GM18861 (cell line): ENCODE results near the gene KCNK10.

ENCODE experiments used
- ATAC-seq: cut with Tn5 transposase; IDR thresholded peaks from one replicate; pipeline ENCODE4 v1.9.1; 2021; ENCODE audit not compliant: unreplicated experiment

Gene KCNK10

DNA sequence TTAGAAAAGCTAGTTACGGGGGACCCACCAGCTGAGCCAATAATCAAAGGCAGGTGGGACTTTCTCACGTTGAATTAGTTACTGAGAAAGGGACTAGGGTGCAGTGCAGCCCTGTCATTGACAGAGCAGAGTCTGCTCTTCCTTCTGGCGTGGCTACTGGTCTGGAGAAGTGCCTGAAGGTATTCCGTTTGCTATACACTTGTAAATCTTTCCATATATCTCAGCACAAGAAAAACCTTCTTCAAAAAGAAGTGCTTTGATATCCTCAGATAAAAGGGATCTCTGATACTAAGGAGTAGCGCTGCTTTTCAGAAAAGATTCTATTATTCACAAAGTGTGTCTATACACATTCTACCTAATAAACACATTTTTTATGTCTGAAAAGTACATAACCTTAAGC, 91.5 kb downstream of the KCNK10 start:
- no peak for ATAC-seq

DNA sequence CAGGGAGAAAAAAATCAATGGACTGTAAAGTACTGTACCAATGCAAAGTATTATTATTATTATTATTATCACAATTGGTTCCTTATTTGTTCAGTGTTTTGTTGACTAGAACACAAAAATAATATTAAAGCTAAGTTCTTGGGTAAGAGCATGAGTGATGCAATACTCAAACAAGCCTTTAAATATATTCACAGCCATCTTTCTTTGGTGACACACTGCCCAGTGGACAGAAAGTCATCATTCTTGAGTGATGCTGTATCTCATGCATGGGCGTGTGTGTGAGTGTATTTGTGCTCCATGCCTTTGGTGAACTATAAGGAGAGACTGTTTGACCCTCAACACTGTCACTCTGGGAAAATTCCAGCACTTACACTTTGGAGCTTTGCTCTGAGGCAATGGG, 93.6 kb downstream of the KCNK10 start:
- ATAC-seq, result no peak

DNA sequence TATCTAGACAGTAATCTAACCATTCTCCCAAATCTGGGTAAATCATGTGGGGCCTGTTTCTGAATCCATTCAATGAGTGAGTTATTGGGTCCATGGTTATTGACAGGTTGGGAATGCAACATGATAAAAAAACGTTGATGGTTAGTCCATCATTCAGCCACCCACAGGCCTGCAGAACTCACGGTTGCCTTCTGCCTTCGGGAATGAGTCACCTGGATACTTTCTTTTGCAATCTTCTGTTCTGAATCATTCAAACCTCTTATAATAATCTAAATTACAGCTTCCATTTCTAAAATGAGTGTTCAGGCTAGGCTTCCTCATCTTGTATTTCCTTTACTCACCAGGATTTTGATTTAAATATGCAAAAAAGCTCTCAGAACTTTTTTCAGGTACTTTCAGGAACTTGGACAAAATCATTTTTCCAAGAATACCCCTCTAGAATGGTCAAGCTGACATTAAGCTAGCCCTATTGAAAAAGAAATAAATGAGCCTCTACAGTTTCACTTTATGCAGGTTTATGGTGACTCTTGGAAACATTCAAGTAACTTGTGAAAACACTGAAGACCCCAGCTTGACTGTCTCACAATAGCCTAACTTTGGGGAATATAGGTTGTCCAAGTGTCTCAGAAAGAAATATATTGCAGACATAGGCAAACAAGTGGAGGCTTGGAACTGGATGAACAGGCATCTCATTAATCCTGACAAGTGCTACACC, 94.4 kb downstream of the KCNK10 start:
- ATAC-seq, result no peak

DNA sequence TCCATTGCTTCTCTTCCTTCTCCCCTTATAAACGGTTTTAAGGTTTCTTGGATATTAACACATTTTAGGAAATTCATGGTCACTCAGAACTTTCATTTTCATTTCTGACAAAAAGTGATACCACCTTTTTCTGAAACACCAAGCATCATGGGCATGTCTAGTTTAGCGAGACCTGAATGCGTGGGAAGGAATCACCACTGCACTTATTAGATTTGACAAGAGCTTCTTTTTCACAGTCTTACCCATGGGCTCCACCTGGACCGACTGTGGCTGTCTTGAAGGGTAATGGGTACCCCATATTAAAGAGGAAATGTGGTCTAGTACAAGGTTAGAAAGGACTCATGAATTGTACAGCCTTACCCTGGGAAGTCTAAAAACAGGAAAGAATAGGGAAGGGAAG, 95.4 kb downstream of the KCNK10 start:
- no peak for ATAC-seq

DNA sequence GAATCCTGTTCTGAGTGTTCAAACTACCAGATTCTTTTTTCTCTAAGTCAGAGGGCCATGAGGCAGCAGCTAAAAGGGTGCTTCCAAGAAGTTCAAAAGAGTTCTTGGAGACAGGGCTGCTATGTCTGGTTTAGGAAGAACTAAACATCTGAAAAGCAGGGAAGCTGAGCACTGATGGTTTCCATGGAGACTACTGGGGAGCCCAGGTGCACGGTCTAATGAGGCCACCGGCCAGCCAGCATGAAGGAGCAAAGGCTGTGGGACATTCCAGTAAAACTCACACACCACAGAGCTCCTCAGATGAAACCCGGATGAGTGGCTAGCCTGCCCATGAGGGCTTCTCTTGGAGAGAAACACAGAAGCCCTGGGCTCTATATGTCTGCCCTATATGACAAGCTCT, 97.3 kb downstream of the KCNK10 start:
- ATAC-seq, result no peak

DNA sequence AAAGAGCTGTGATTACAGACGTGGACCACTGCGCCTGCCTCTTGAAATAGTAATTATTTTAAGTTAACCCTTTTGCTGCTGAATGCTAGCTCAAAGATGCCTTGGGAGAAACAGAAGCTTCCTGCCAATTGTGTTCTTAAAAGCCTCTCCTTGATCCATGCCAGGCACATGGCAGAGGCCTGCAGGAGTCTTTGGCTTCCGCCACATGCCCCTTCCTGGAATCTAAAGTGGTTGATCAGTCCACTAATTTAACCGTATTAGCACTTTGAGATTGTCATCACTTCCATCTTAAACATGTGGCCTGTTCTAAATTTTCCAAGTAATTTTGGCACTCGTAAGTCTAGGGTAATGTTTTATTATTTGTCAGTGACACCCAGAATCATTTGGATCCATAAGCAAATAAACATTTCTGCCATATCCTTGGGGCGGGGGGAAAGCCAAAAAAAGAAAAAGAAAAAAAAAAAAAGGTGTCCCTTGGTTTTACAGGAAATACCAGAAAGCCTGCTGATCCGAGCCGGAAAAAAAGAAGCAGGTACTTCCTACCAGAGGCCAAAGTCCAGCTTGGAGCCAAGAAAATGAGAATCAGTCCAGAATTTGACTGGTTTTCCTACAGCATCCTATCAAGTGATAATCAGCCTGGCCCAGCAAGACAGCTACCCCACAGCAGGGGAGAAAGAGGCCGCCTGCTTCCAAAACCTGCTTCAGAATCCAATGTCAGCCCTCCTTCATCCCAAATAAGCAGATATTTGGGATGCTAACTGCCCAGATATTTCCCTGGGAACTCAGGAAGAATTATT, 104.8 kb downstream of the KCNK10 start:
- ATAC-seq, result no peak

DNA sequence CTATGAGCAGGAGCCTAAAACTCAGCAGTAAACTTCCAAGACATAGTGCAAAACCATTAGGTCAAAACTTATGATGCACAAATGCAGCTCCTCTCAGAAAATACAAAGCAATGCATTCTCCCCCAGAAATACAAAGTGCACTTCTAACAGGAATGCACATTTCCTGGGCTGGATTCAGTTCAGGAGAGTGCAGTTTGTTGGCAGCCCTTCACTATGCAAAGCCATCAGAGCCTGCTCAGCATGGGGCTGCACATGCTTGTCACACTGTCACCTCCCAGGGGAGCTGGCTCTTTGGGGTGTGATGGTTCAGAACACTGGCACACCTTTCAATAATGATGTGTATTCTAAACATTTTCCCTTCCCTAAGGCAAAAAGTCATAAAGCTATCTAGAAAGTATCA, 110.4 kb downstream of the KCNK10 start:
- no peak for ATAC-seq

DNA sequence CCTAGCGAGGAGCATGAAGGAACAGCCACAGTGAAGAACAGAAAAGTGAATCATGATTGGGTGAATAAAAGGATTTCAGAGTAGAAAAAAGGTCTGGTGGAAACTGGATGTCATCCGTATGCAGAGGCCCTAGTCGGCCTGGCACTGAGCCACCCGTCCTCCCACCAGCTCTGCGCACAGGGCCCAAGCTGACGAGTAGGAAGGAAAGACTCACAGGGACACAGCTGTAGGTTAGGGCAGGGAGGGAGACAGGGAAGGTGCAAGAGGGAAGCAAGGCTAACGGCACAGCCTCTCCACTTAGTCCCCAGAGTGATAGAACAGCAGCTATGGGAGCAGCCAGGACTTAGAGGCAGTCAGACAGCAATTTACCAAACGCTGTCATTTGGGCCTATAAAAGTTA, 112.6 kb downstream of the KCNK10 start:
- ATAC-seq, result no peak

DNA sequence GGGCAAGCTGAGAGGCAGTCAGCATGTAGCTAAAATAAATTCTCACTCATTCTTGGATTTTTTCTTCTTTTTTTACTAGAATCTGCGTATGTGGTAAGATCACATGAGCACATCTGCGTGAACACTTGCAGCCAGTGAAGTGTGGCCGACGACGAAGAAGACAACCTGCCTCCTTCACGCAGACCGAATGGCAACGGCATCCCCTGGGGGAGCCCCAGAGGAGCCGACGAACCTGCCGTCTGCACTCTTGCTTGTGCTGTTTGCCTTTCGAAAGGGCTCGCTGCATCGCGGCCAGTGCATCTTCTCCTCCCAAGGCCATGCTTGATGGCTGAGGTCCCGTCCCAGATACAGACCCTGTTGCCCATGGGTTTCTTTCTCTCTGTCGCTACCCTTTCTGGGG, 113.8 kb downstream of the KCNK10 start:
- ATAC-seq, result no peak

DNA sequence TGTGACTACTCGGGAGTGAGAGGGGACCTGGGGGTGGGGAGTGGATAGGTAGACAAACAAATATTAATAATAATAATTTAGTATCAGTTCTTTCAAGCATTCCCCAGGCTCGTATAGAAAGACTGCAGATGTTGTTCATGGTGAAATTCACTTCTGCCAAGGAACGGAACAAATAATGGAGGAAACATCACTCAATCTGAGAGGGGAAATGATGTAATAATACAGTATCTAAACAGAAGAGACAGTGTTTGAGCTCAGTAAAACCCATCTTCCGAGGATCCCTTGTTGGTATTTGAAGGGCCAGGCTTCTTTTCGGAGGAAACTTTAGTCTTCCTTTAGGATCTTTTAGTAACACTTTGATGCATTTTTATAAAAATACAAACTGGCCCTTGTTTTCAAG, 114.2 kb downstream of the KCNK10 start:
- ATAC-seq, result no peak

DNA sequence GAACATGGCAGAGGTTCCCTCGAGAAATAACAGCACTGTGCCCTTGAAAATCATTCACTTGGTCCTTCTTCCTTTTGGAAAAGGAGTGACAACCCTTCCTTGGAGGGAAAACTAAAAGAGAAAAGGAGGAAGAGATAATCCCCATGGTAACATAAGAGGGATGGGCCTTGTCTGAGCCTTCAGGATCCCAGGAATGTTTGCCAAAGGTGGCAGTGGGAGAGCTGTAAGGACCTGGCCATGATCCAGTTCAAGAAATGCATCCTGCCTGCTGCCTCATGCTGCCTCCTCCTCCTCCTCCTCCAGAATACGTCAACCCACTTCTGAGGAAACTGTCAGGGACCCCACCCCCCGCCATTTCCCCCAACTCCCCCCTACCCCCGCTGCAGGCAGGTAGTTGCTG, 118.8 kb downstream of the KCNK10 start:
- no peak for ATAC-seq

DNA sequence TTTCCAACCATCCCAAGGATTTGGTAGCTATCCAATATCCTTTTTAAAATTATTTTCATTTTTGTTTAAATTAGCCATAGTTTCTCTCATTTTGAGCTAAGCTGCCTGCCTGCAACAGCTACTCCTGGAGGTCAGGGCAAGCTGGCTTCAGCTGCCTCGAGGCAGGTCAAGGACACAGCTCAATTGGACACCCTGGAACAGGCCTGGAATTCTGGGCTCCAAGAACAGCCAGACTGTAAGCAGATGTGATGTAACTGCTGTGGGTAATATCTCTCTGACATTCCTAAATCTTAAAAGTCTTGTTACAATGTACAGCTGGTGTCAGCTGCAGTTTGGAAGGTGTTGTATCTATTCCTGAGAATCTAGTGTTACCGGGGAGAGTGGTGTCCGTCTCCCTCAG, 119.8 kb downstream of the KCNK10 start:
- no peak for ATAC-seq

DNA sequence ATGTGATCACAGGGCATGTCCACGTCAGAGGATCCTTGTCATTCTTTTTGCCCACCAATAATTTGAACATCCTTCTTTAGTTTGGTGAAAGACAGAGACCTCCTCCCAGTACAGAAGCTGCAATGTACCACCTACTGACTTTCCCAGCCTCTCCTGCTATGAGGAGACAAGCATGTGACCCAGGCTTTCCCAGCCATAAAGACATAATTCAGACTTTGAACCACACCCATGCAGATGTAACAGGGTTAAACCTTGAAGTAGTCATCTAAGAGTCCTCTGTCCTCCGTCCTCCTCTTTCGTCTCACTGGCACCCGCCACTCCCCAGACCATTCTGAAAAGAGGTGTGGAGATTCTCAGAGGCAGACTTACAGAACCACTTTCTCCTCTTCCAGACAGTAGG, 120.8 kb downstream of the KCNK10 start:
- ATAC-seq, result no peak

DNA sequence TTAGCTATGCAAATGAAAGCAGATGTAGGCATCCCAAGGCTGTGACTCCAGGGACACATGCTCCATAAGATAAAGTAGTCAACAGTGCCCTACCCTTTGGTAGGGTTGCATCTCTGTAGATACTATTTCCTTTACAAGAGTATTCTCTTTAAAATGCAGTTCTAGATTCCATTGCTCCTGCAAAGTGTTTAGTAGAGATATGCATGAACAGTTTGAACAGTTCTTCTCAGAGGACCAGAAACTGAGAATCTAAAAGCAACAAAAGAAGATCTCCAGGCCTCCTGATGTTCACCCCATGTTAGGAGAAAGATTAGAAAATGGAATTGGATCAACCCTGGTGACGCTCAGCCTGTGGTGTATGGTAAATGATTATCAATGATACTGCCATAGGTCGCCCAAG, 121.2 kb downstream of the KCNK10 start:
- ATAC-seq, result no peak

DNA sequence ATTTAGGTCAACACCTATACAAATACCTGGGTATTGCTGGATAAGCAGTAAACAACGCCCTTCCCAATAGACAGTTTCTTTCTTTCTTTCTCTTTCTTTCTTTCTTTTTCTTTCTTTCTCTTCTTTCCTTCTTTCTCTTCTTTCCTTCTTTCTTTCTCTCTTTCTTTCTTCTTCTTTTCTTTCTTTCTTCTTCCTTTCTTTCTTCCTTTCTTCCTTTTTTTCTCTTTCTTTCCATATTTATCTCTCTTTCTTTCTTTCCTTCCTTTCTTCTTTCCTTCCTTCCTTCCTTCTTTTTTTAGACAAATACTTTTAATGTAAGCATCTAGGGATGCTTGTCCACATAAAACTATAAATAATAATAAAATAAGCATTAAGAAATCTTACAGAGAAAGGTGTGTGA, 123.2 kb downstream of the KCNK10 start:
- no peak for ATAC-seq

DNA sequence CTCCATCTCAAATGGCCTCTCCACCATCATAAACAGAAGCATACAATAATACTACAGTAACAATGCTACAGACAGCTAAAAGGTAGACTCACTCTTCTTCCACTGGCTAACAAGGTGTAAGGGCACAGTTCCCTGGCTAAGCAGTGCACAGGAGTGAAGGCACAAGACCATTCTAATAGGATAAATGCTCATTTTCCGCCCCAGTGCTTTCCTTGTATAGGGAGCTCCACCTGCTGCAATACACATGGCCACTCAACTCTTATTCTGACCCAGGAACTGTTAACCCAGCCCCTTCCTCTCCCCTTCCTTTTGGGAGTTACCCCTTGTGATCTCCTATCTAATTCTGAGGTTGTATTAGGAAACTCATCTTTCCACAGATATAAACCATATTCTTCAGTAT, 124.6 kb downstream of the KCNK10 start:
- no peak for ATAC-seq

DNA sequence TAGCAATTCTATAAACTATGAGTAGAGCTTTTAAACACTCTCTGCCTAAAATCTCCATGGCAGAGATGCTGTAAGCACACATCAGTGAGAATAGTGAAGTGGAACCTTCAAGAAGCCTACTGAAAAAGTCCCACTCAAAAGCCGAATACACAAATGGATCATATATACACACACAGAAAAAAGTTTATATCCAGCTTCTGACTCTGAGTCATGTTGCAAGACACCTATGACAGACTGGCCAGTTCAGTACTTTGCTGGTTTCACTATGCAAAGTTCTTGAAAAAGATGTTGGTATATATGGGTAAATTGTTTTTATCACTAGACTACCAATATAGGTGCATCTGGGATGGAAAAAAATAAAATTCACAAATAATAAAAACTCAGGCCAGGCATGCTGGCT, 126.1 kb downstream of the KCNK10 start:
- ATAC-seq, result no peak

DNA sequence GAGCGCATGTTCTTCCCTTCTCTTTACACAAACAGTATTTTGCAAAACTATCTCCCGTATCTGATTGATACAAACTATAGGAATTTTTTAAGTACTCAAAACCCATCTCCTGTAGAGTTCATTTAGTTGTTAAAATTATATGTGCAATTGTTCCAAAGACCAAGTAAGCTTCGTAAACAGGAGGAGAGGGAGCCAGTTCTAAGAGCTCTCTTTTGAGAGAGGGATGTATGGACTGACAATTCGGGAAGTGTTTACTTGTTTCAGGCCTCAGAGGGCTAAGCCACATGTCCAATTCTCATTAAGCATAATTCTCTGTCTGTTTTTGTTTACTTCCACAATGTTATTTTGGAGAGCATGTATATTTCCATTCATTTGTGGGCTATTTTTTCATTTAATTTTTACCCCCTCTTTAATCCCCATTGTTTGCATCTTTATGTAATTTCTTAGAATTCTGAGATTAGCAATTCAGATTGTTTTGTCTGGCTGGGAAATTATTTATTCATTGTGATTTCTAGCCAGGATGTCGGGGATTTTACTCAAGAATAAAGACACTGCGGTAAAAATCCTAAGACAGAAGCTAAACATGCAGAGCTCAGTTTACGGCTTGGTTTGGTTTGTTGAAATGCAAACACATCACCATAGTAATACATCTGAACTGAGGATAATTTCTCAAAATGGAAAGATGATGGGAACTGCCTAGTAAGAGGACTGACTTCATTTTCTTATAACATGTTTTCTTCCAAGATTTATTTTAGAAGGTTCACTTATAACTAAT, 126.8 kb downstream of the KCNK10 start:
- no peak for ATAC-seq

DNA sequence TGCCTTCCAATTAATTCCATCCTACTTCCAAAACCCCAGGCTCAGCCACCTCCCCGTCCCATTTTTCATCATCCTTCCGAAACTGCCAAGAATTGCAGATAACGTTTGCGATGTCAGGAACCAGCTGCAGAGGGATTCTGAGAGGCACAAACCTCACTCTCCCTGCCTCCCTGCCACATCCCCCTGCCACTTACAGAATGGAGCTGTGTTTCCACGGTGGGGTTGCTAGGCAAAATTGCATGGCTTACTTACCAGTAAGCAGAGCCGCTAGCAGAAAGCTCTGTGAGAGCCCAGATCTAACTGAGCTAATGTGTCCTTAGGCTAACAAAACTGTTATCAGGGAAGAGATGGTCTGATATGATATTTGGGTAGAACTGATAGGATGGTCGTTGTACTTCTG, 127.4 kb downstream of the KCNK10 start:
- no peak for ATAC-seq

DNA sequence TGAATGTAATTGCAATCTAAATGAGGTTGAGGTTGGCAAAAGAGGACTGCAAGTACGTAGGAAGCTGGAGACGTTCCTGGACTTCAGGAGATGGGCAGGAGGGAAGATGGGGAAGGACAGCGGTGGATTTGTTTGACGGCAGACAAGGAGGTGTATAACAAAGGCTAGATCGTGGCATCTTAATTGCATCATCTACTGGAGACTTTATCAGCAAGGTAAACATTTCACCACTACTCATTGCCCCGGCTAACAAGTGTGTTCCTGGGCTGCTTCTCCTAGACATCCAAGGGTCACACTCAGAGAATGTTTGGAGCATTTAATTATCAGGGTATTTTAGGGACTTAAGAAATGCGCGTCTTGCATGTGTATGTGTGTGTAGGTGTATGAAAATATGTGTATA, 128.5 kb downstream of the KCNK10 start:
- ATAC-seq, result no peak

DNA sequence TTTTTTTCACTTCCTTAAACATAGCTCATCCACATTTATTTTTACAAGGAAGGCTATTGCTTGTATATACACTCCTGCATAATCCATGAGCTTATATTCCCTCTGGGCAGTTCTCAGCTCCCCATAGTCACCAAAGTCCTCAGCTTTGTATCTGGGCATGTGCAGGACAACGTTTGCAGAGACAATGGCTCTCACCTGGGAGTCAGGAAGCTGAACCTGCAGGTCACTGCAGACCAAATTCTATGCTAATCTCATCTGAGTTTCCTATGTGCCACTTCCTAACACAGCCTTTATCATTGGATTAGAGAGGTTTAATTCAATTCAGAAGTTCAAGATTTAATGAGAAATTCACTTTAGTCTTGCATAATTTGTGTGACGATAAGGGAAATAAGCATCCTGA, 131.5 kb downstream of the KCNK10 start:
- no peak for ATAC-seq
